Lower lobe of right lung (tissue), 2 donors: ENCODE results near the gene TRIM29. TPM values are rescaled to one million over a fixed set of nuclear protein-coding genes. Genes with fewer than 3 reads are reported as not detected.
A peak's percentile ranks its signal among the peaks of the same experiment; 100 is the strongest.

Experiments used
- ATAC-seq, 2 donors: fragments of 200-7000 bp; cut with Tn5 transposase; one replicate each; pipeline ENCODE4 v1.9.1; 2020 to 2022; ENCODE audit warnings: mild to moderate bottlenecking in 2 of 2, moderate library complexity in 2 of 2
- DNase-seq: peaks from one replicate; pipeline ENCODE4 v3.0.0-alpha.2; 2020
- H3K27ac ChIP-seq: fragments of 200-600 bp; one replicate; pipeline ENCODE4 v1.8.0; 2022
- H3K27me3 ChIP-seq: fragments of 200-600 bp; one replicate; pipeline ENCODE4 v1.8.0; 2022; ENCODE audit warnings: low read depth
- H3K36me3 ChIP-seq: fragments of 200-600 bp; one replicate; pipeline ENCODE4 v1.8.0; 2022; ENCODE audit warnings: mild to moderate bottlenecking
- H3K4me1 ChIP-seq: fragments of 200-600 bp; one replicate; pipeline ENCODE4 v1.8.0; 2022
- H3K4me3 ChIP-seq: fragments of 200-600 bp; one replicate; pipeline ENCODE4 v1.8.0; 2022; ENCODE audit warnings: mild to moderate bottlenecking
- H3K9me3 ChIP-seq: fragments of 200-600 bp; one replicate; pipeline ENCODE4 v1.8.0; 2022
- CTCF ChIP-seq: fragments of 200-600 bp; IDR thresholded peaks from one replicate; pipeline ENCODE4 v1.8.0; 2022; ENCODE audit warnings: antibody characterized with exemption, mild to moderate bottlenecking
- intact Hi-C: fragments of 100-400 bp; cut with DNase I; formaldehyde crosslinking; loops from one replicate; pipeline ENCODE4 v1.11.0; 2022
- long read RNA-seq: library from polyadenylated mRNA; unstranded; transcript quantifications from one replicate; pipeline ENCODE4 v2.0.0, GENCODE V29; 2021
- total RNA-seq: library from RNA; stranded (reverse); fragmentation: NEBNext Ultra II Directional; extraction: Animal tissue kit (Norgen Biotek cat#: 25700); gene quantifications from one replicate; pipeline ENCODE4 v1.2.1, GENCODE V29; 2021
- donor health status: DM: no; HTN: yes; CAD: no; lungs with severe emphysema.

TRIM29 gene, protein sequence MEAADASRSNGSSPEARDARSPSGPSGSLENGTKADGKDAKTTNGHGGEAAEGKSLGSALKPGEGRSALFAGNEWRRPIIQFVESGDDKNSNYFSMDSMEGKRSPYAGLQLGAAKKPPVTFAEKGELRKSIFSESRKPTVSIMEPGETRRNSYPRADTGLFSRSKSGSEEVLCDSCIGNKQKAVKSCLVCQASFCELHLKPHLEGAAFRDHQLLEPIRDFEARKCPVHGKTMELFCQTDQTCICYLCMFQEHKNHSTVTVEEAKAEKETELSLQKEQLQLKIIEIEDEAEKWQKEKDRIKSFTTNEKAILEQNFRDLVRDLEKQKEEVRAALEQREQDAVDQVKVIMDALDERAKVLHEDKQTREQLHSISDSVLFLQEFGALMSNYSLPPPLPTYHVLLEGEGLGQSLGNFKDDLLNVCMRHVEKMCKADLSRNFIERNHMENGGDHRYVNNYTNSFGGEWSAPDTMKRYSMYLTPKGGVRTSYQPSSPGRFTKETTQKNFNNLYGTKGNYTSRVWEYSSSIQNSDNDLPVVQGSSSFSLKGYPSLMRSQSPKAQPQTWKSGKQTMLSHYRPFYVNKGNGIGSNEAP
- total RNA-seq = 8.3 TPM
- long read RNA-seq, partial matches to known transcripts = 2 of 3 reads
- long read RNA-seq, other reads (novel, unspliced or antisense) = 1 of 3 reads

- DNase-seq = peak; percentile 46
- intact Hi-C loops = no loop called here
- TF ChIP-seq CTCF = no peak
- H3K36me3 ChIP-seq = no peaks in the 10 kb centered on the region
- no peak within 1 kb of the TSS for H3K4me3 ChIP-seq
- no peak for ATAC-seq
- no peak within 1 kb of the TSS for H3K27ac ChIP-seq
- no peaks in the 10 kb centered on the region for H3K4me1 ChIP-seq
- H3K9me3 ChIP-seq = no peaks in the 10 kb centered on the region
- H3K27me3 ChIP-seq = no peaks in the 10 kb centered on the region
These were observed at the start of gene TRIM29 for GRCh38 chr11:120137611-120138521. Gene TRIM29 (minus strand): TSS chr11:120138113. CDS start chr11:120138031, 82 bp downstream.

DNA sequence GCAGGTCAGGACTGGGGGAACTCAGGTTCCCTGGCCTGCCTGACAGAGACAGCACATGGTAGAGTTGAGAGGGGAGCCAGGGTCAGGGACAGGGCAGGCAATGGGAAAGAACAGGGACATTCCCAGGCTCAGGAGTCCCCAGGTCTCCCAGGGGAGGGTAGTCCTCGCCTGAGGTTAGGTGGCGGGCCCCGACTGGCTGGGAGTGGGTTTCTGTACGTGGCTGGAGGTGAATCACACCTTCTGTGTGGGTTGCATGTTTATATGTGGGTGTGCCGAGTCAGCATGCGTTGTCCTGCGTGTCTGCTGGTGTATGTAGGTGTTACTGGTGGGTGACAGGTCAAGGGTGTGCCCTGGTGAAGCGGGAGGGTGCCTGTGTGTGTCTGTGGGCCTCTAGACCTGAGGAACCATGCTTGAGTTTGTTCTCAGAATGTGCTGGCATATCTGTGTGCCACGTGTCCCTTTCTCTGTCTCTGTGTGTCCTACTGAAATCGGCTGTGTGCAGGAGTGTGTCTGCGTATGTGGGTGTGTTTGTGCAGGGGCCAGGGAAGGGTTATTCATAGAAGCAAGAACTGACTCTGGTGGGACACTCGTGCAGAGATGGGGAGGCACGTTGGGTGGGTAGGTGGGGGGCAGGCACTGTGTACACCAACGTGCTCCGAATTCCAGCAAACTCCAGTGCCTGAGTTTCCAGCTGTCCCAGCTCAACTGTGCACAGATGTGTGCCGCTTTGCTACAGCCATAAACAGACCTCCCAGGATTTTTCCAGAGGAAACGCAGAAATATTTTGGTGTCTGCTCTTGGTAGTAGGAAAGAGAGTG lies 49.1 kb upstream of the TRIM29 start:
- Histone ChIP-seq H3K36me3 (no peaks in the 10 kb centered on the region), H3K27me3 (no peaks in the 10 kb centered on the region), H3K4me3 (no peak overlapping the region), H3K27ac (peak overlapping the region; percentile 49), H3K4me1 (peaks cover 14% of the 10 kb centered on the region), H3K9me3 (no peaks in the 10 kb centered on the region)
- intact Hi-C loops = no loop called here
- TF ChIP-seq CTCF = no peak
- DNase-seq (no peak), ATAC-seq (peak in 1 of 2 donors; percentile 25)

DNA sequence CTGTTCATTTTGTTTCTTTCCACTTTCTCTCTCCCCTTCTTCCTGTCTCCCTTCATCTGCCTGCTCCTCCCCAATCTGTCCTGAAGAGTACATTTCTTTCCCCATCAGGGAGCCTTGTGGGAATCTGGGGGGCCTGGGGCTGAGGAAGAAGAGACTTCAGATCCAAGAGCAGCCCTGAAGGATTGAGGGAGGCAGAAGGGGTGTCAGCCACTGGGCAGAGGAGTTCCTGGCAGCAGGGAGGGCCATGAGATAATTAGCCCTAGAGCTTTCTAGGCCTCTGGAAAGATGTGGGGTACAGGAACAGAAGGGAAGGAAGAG lies 48.5 kb upstream of the TRIM29 start:
- Histone ChIP-seq H3K4me3 (no peak overlapping the region), H3K27ac (peak overlapping the region; percentile 11), H3K9me3 (no peaks in the 10 kb centered on the region), H3K36me3 (no peaks in the 10 kb centered on the region), H3K27me3 (no peaks in the 10 kb centered on the region), H3K4me1 (peaks cover 14% of the 10 kb centered on the region)
- intact Hi-C loops = no loop called here
- ATAC-seq = no peak
- TF ChIP-seq CTCF = no peak
- no peak for DNase-seq

DNA sequence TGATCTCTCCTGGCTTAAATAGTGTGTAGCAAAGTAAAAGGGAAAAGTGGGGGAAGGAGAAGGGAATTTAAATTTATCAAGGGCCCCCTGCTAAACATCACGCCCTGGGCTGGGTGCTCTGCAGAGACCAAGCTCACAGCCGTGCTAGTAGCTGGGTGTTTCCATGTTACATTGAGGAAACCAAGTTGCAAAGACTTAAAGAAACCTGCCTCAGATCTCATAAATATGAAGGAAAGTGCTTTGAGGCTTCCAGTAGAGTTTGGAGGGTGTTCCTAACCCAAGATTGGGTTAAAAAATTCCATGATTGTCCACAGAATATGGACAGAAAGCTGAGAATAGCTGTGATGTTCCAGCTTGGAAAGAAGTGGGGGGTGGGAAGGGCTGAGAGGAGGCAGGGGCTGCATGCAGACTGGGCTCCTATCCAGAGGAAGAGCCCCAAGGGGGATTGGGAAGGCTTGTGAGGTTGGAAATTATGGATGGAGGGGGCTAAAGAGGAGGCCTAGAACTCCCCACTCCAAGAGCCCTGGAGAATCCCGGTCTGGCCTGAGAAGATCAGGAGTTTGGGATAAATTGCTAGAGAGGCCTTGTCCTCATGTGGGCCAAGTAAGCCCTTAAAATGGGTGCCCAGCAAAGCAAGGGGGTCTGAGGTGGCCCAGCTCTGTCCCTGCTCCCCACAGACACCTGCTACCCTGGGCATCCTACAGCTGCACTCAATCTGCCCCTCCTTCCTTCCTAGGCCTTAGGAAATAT lies 48.0 kb upstream of the TRIM29 start:
- H3K4me3 ChIP-seq = no peak overlapping the region
- peaks cover 14% of the 10 kb centered on the region for H3K4me1 ChIP-seq
- TF ChIP-seq CTCF = no peak
- H3K36me3 ChIP-seq = no peaks in the 10 kb centered on the region
- DNase-seq (no peak), ATAC-seq (no peak)
- intact Hi-C loops = no loop called here
- no peaks in the 10 kb centered on the region for H3K27me3 ChIP-seq
- H3K9me3 ChIP-seq = no peaks in the 10 kb centered on the region
- H3K27ac ChIP-seq = peak overlapping the region; percentile 11
